Nephron (organoid): ENCODE data around the gene CCR4.
A peak's percentile ranks its signal among the peaks of the same experiment; 100 is the strongest.

Source experiments
- H3K27ac Mint-ChIP-seq, 3 experiments: 2 replicates each; pipeline ENCODE4 v1.8.0; 2020; ENCODE audit warnings: mixed read lengths in 3 of 3, mild to moderate bottlenecking in 2 of 3, moderate library complexity in 1 of 3
- H3K27me3 Mint-ChIP-seq: 2 replicates; pipeline ENCODE4 v1.8.0; 2021; ENCODE audit warnings: low read depth, mild to moderate bottlenecking, moderate library complexity, mixed read lengths
- H3K36me3 Mint-ChIP-seq: 2 replicates; pipeline ENCODE4 v1.8.0; 2020; ENCODE audit warnings: low read depth, mixed read lengths
- H3K4me1 Mint-ChIP-seq: 2 replicates; pipeline ENCODE4 v1.8.0; 2020; ENCODE audit warnings: mixed read lengths
- H3K4me3 Mint-ChIP-seq, 3 experiments: 2 replicates each; pipeline ENCODE4 v1.8.0; 2020; ENCODE audit warnings: mild to moderate bottlenecking in 3 of 3, mixed read lengths in 3 of 3, moderate library complexity in 2 of 3
- H3K9me3 Mint-ChIP-seq: 2 replicates; pipeline ENCODE4 v1.8.0; 2020; ENCODE audit warnings: mixed read lengths
- TF ChIP-seq, protein P1 (sequence below), 3 experiments: fragments of 200-600 bp; sonication (generic); IDR thresholded peaks; one replicate each; pipeline ENCODE4 v1.5.0; 2021; ENCODE audit warnings: antibody characterized with exemption in 3 of 3; ENCODE audit not compliant: unreplicated experiment in 3 of 3

Gene CCR4

DNA sequence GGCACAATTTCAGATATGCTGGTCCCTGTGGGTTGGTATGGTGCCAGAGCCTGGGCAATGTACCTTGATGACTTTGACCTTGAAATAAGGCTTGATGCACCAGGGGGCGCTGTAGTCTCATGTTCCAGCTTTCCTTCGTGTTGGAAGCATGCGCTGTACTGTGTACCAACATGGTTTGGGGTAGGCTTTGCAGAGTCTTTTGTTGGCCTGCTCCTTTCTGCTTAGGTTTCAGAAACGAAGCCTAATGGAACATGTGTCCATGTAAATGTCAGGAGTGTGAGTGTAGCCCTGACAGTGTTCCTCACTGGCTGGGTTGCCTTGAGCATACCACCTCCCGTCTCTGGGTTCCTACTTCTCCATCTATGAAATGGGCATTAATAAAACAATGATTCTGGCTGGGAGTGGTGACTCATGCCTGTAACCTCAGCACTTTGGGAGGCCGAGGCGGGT is 3.6 kb upstream of the CCR4 start:
- no peaks in the 10 kb centered on the region for H3K4me1 Mint-ChIP-seq
- peaks cover 6% of the 10 kb centered on the region for H3K27me3 Mint-ChIP-seq
- H3K4me3 Mint-ChIP-seq: no peak overlapping the region

DNA sequence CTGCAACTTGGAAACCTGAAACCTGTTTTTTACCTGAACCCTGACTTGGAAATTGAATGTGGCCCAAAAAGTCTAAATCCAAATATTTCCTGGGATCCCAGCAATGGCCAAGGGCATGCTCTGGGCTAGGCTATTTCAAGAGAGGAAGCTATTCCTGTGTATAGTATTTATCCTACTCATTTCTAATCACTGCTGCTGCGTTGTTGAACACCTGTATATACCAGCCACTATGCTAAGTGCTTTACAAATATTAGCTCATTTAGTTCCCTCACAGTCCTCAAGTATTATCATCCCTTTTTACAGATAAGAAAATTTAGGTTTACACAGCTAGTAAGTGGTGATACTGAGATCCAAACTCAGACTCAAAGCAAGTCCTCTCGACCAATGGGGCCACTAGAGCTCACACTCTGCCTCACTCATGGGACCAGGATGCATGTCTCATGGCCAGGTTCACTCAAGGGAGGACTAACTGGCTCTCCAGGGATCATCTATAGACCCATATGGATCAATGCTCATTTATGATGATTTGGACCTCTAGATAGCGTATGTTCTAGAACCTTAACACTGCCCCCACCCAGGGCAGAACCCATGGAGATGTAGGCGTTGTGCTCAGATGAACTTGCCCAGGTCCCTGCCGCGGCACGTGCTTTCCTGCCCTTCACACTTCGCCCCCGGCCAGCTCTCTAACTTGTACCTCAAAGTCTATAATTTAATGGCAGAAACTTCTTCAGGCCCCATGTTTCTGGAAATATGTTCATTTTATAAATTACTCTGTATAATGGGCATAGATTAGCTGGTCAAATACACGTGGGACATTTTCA is 2.6 kb upstream of the CCR4 start:
- H3K36me3 Mint-ChIP-seq: no peaks in the 10 kb centered on the region
- no peak overlapping the region for H3K27ac Mint-ChIP-seq
- TF ChIP-seq, protein P1, sequence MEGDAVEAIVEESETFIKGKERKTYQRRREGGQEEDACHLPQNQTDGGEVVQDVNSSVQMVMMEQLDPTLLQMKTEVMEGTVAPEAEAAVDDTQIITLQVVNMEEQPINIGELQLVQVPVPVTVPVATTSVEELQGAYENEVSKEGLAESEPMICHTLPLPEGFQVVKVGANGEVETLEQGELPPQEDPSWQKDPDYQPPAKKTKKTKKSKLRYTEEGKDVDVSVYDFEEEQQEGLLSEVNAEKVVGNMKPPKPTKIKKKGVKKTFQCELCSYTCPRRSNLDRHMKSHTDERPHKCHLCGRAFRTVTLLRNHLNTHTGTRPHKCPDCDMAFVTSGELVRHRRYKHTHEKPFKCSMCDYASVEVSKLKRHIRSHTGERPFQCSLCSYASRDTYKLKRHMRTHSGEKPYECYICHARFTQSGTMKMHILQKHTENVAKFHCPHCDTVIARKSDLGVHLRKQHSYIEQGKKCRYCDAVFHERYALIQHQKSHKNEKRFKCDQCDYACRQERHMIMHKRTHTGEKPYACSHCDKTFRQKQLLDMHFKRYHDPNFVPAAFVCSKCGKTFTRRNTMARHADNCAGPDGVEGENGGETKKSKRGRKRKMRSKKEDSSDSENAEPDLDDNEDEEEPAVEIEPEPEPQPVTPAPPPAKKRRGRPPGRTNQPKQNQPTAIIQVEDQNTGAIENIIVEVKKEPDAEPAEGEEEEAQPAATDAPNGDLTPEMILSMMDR (IDR thresholded peaks at IDR 0.05; ENCODE audit: unreplicated experiment in 3 of 3): no peak
- no peak overlapping the region for H3K4me3 Mint-ChIP-seq
- H3K9me3 Mint-ChIP-seq: peaks cover 5% of the 10 kb centered on the region
- H3K4me1 Mint-ChIP-seq: no peaks in the 10 kb centered on the region
- H3K27me3 Mint-ChIP-seq: peaks cover 6% of the 10 kb centered on the region

More for the DNA sequence above, 3.6 kb upstream of the CCR4 start:
- Mint-ChIP-seq H3K9me3 (peaks cover 5% of the 10 kb centered on the region), H3K36me3 (no peaks in the 10 kb centered on the region), H3K27ac (no peak overlapping the region)
- TF ChIP-seq, protein P1 (IDR thresholded peaks at IDR 0.05; ENCODE audit: unreplicated experiment in 3 of 3): peak; percentile 50 to 68 (median 54)

DNA sequence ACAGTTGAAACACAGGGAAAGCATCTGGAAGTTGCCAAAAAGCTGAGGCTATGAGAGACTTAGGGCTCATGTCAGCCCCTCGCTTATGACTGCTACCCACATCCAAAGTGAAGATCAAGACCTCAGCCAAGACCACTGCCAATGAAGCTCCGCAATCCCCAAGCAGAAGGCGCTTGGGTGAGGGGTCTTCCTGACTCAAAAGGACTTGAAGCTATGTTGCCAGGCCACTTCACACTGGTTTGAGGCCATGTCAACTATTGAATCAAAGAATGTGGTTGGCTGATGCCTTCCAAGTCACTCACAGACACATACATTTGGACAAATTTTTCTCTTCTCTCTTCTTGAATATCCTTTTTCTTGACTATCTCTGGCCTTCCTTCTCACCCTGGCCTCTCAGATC is 928 bp upstream of the CCR4 start:
- Mint-ChIP-seq H3K4me1 (no peaks in the 10 kb centered on the region), H3K27me3 (peaks cover 10% of the 10 kb centered on the region), H3K9me3 (peaks cover 5% of the 10 kb centered on the region), H3K4me3 (no peak overlapping the region), H3K27ac (no peak overlapping the region), H3K36me3 (no peaks in the 10 kb centered on the region)
- TF ChIP-seq, protein P1 (IDR thresholded peaks at IDR 0.05; ENCODE audit: unreplicated experiment in 3 of 3): no peak

DNA sequence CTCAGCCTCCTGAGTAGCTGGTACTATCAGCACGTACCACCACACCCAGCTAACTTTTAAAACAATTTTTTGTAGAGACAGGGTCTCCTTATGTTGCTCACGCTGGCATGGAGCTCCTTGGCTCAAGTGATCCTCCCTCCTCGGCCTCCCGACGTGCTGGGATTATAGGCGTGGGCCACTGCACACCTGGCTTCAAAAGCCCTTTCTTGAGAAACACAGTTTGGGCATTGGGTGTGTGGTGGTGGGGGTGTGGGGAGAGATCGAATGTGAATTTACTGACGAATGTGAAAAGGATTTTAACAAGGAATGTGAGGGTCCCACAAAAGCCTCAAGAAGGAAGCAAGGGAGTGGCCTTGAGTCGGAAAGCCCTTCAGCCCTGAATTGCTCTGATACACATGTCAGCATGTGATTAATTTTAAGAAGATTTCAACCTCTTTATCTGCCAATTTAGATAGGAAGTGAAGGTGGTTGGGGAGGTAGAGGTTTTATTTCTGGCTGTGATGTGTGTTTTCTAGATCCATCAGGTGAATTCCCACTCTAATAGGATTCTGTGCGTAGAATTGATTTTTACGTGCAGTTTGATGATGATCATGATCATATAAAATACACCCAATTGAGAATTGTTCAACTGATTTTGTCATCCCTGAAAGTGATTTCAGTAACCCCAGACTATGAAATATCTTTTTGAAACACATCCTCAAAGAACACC is 1.1 kb downstream of the CCR4 start:
- Mint-ChIP-seq H3K36me3 (no peaks in the 10 kb centered on the region), H3K27me3 (peaks cover 10% of the 10 kb centered on the region), H3K9me3 (peaks cover under 1% of the 10 kb centered on the region), H3K27ac (no peak overlapping the region), H3K4me3 (no peak overlapping the region), H3K4me1 (peaks cover 7% of the 10 kb centered on the region)
- TF ChIP-seq, protein P1 (IDR thresholded peaks at IDR 0.05; ENCODE audit: unreplicated experiment in 3 of 3): no peak

DNA sequence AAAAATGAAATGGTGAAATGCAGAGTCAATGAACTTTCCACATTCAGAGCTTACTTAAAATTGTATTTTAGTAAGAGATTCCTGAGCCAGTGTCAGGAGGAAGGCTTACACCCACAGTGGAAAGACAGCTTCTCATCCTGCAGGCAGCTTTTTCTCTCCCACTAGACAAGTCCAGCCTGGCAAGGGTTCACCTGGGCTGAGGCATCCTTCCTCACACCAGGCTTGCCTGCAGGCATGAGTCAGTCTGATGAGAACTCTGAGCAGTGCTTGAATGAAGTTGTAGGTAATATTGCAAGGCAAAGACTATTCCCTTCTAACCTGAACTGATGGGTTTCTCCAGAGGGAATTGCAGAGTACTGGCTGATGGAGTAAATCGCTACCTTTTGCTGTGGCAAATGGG is 3.1 kb downstream of the CCR4 start:
- Mint-ChIP-seq H3K4me3 (no peak overlapping the region), H3K4me1 (peaks cover 15% of the 10 kb centered on the region), H3K27me3 (peaks cover 10% of the 10 kb centered on the region), H3K9me3 (no peaks in the 10 kb centered on the region), H3K36me3 (no peaks in the 10 kb centered on the region), H3K27ac (no peak overlapping the region)
- TF ChIP-seq, protein P1 (IDR thresholded peaks at IDR 0.05; ENCODE audit: unreplicated experiment in 3 of 3): no peak
